ENCODE data around the gene SYT7. TPM values are rescaled to one million over a fixed set of nuclear protein-coding genes. Genes with fewer than 3 reads are reported as not detected.
"Not testable (repeated sequence)": the region's sequence is repeated elsewhere in the genome, so short reads cannot be mapped to it uniquely, and the experiment has no call there.

SYT7 gene
- total RNA-seq, 2 donors from 2014 or later: 8.5 to 28.4 TPM

GRCh38 chr11:61481806-61482205 is 99.1 kb downstream of the SYT7 start:
- no peak overlapping the region for H3K27ac ChIP-seq
- TF ChIP-seq CTCF (IDR thresholded peaks at IDR 0.05): no peak
- intact Hi-C loops (cut with DNase I): no loop called here
- H3K9ac ChIP-seq (ENCODE audit: low read depth in 2 of 2, low read length in 2 of 2): no peak overlapping the region
- H3K9me3 ChIP-seq: no peaks in the 10 kb centered on the region
- no peaks in the 10 kb centered on the region for H3K4me1 ChIP-seq
- H3K27me3 ChIP-seq: no peaks in the 10 kb centered on the region
- H3K4me3 ChIP-seq: no peak overlapping the region
- no peak for DNase-seq
- H3K36me3 ChIP-seq: no peaks in the 10 kb centered on the region

- intact Hi-C loops (cut with DNase I): no loop called here
- H3K4me3 ChIP-seq: no peak overlapping the region
- H3K27ac ChIP-seq: no peak overlapping the region
- H3K9me3 ChIP-seq: no peaks in the 10 kb centered on the region
- no peak for TF ChIP-seq CTCF (IDR thresholded peaks at IDR 0.05)
- peak; percentile 29 for DNase-seq
- H3K4me1 ChIP-seq: no peaks in the 10 kb centered on the region
- no peak overlapping the region for H3K9ac ChIP-seq (ENCODE audit: low read depth in 2 of 2, low read length in 2 of 2)
- no peaks in the 10 kb centered on the region for H3K36me3 ChIP-seq
- no peaks in the 10 kb centered on the region for H3K27me3 ChIP-seq
Observed at GRCh38 chr11:61480994-61481335, 99.9 kb downstream of the SYT7 start.

GRCh38 chr11:61480261-61480993 is 100.4 kb downstream of the SYT7 start:
- Histone ChIP-seq H3K36me3 (no peaks in the 10 kb centered on the region), H3K27ac (no peak overlapping the region), H3K4me3 (no peak overlapping the region), H3K9ac (ENCODE audit: low read depth in 2 of 2, low read length in 2 of 2) (no peak overlapping the region), H3K27me3 (no peaks in the 10 kb centered on the region), H3K4me1 (no peaks in the 10 kb centered on the region), H3K9me3 (no peaks in the 10 kb centered on the region)
- intact Hi-C loops (cut with DNase I): no loop called here
- no peak for DNase-seq
- no peak for TF ChIP-seq CTCF (IDR thresholded peaks at IDR 0.05)

GRCh38 chr11:61479360-61480058 is 101.4 kb downstream of the SYT7 start:
- H3K9me3 ChIP-seq; H3K4me1 ChIP-seq; DNase-seq; H3K36me3 ChIP-seq; H3K4me3 ChIP-seq; H3K9ac ChIP-seq (ENCODE audit: low read depth in 2 of 2, low read length in 2 of 2); H3K27me3 ChIP-seq; H3K27ac ChIP-seq: not testable (repeated sequence)
- intact Hi-C loops (cut with DNase I): loop anchor here (5.0 kb wide), 1 partner anchor 158 kb away; no protein-coding TSS in a partner anchor

GRCh38 chr11:61477727-61478148 is 103.1 kb downstream of the SYT7 start:
- Histone ChIP-seq H3K9ac (ENCODE audit: low read depth in 2 of 2, low read length in 2 of 2) (no peak overlapping the region), H3K36me3 (no peaks in the 10 kb centered on the region), H3K9me3 (no peaks in the 10 kb centered on the region), H3K4me3 (no peak overlapping the region), H3K27ac (no peak overlapping the region), H3K4me1 (no peaks in the 10 kb centered on the region), H3K27me3 (no peaks in the 10 kb centered on the region)
- intact Hi-C loops (cut with DNase I): loop anchor here (2.0 to 5.0 kb wide), 2 partner anchors 39 to 160 kb away; no protein-coding TSS in a partner anchor
- TF ChIP-seq CTCF (IDR thresholded peaks at IDR 0.05): peak; percentile 95
- DNase-seq: peak; percentile 54

- H3K27me3 ChIP-seq: no peaks in the 10 kb centered on the region
- peak overlapping the region in 1 of 2 donors; percentile 43 for H3K9ac ChIP-seq (ENCODE audit: low read depth in 2 of 2, low read length in 2 of 2)
- no peak for TF ChIP-seq CTCF (IDR thresholded peaks at IDR 0.05)
- H3K27ac ChIP-seq: no peak overlapping the region
- H3K4me1 ChIP-seq: no peaks in the 10 kb centered on the region
- no peaks in the 10 kb centered on the region for H3K36me3 ChIP-seq
- DNase-seq: peak; percentile 39
- intact Hi-C loops (cut with DNase I): loop anchor here (2.0 to 5.0 kb wide), 2 partner anchors 40 to 160 kb away; no protein-coding TSS in a partner anchor
- no peaks in the 10 kb centered on the region for H3K9me3 ChIP-seq
- H3K4me3 ChIP-seq: no peak overlapping the region
Observed at GRCh38 chr11:61477126-61477525, 103.8 kb downstream of the SYT7 start.
